Left cardiac atrium (tissue), 4 donors: ENCODE results near the gene ZBTB2. TPM values are rescaled to one million over a fixed set of nuclear protein-coding genes. Genes with fewer than 3 reads are reported as not detected.

Source experiments
- ATAC-seq, 2 donors: fragments of 200-7000 bp; cut with Tn5 transposase; one replicate each; pipeline ENCODE4 v1.9.1; 2020; ENCODE audit warnings: mild to moderate bottlenecking in 2 of 2, moderate library complexity in 2 of 2
- DNase-seq: peaks from one replicate; pipeline ENCODE4 v3.0.0-alpha.2; 2020
- intact Hi-C, 2 donors: fragments of 100-400 bp; cut with DNase I; formaldehyde crosslinking; loops; one replicate each; pipeline versions ENCODE4 v1.14.1 to v1.15.1; 2022 to 2023
- long read RNA-seq: library from polyadenylated mRNA; unstranded; transcript quantifications from one replicate; pipeline ENCODE4 v2.0.0, GENCODE V29; 2021
- total RNA-seq, 2 donors: library from RNA; stranded (reverse); fragmentation: NEBNext Ultra II Directional; extraction: Animal tissue kit (Norgen Biotek cat#: 25700); gene quantifications; one replicate each; pipeline ENCODE4 v1.2.1, GENCODE V29; 2021
- donor health status: DM: no; HTN: yes; CAD: no.
- donor health status: DM: no; HTN: yes; CAD: no; lungs with severe emphysema.
- donor health status: DM: yes; HTN: yes; CAD: no.
- donor health status: Dilated cardiomyopathy.

ZBTB2 gene
- total RNA-seq: 1 to 10 TPM; 4.2 to 6.6 TPM
- long read RNA-seq, partial matches to known transcripts: 4 of 14 reads
- long read RNA-seq, other reads (novel, unspliced or antisense): 7 of 14 reads

GRCh38 chr6:151391471-151392413 lies at the start of gene ZBTB2:
Gene ZBTB2 (minus strand): TSS chr6:151391559. CDS start chr6:151373637, 17,922 bp downstream.
- intact Hi-C loops: loop anchor here in 1 of 2 donors (5.0 kb wide), 1 partner anchor 56 kb away; no protein-coding TSS in a partner anchor
- peak; percentile 73 for DNase-seq
- ATAC-seq: peak; percentile 7 to 8

- intact Hi-C loops: no loop called here
- ATAC-seq: no peak
These were observed 49.6 kb upstream of the ZBTB2 start for GRCh38 chr6:151440930-151441329.

GRCh38 chr6:151440498-151440897 lies 49.1 kb upstream of the ZBTB2 start:
- no peak for DNase-seq
- no peak for ATAC-seq
- intact Hi-C loops: no loop called here

More at GRCh38 chr6:151440930-151441329, 49.6 kb upstream of the ZBTB2 start:
- no peak for DNase-seq

GRCh38 chr6:151437401-151437800 lies 46.0 kb upstream of the ZBTB2 start:
- DNase-seq (no peak), ATAC-seq (peak in 1 of 2 donors; percentile 33)
- intact Hi-C loops: no loop called here

GRCh38 chr6:151436802-151437201 lies 45.4 kb upstream of the ZBTB2 start:
- intact Hi-C loops: no loop called here
- DNase-seq (no peak), ATAC-seq (peak; percentile 30 to 46)

- ATAC-seq (no peak), DNase-seq (no peak)
- intact Hi-C loops: no loop called here
These were observed 44.9 kb upstream of the ZBTB2 start for GRCh38 chr6:151436300-151436699.

GRCh38 chr6:151434369-151434768 lies 43.0 kb upstream of the ZBTB2 start:
- no peak for ATAC-seq
- DNase-seq: no peak
- intact Hi-C loops: no loop called here

GRCh38 chr6:151432651-151433050 lies 41.3 kb upstream of the ZBTB2 start:
- ATAC-seq: no peak
- intact Hi-C loops: no loop called here
- DNase-seq: no peak

GRCh38 chr6:151431337-151431736 lies 40.0 kb upstream of the ZBTB2 start:
- DNase-seq (no peak), ATAC-seq (no peak)
- intact Hi-C loops: no loop called here

- intact Hi-C loops: no loop called here
- ATAC-seq: no peak
- DNase-seq: no peak
These were observed 39.5 kb upstream of the ZBTB2 start for GRCh38 chr6:151430886-151431285.

- intact Hi-C loops: no loop called here
- DNase-seq (no peak), ATAC-seq (no peak)
These were observed 36.9 kb upstream of the ZBTB2 start for GRCh38 chr6:151428093-151428735.

GRCh38 chr6:151425561-151425960 lies 34.2 kb upstream of the ZBTB2 start:
- no peak for ATAC-seq
- intact Hi-C loops: no loop called here
- DNase-seq: no peak

- no peak for DNase-seq
- intact Hi-C loops: no loop called here
- ATAC-seq: no peak
These were observed 31.6 kb upstream of the ZBTB2 start for GRCh38 chr6:151422981-151423380.

GRCh38 chr6:151417477-151417876 lies 26.1 kb upstream of the ZBTB2 start:
- intact Hi-C loops: no loop called here
- ATAC-seq: no peak
- DNase-seq: no peak

GRCh38 chr6:151414641-151415260 lies 23.4 kb upstream of the ZBTB2 start:
- ATAC-seq (no peak), DNase-seq (no peak)
- intact Hi-C loops: no loop called here

- DNase-seq: no peak
- no peak for ATAC-seq
- intact Hi-C loops: no loop called here
These were observed 22.2 kb upstream of the ZBTB2 start for GRCh38 chr6:151413372-151414145.

- no peak for ATAC-seq
- no peak for DNase-seq
- intact Hi-C loops: no loop called here
These were observed 21.6 kb upstream of the ZBTB2 start for GRCh38 chr6:151412909-151413308.

GRCh38 chr6:151409679-151410078 lies 18.3 kb upstream of the ZBTB2 start:
- DNase-seq: no peak
- intact Hi-C loops: loop anchor here in 1 of 2 donors (5.0 kb wide), 1 partner anchor 68 kb away; no protein-coding TSS in a partner anchor
- ATAC-seq: no peak

GRCh38 chr6:151409260-151409659 lies 17.9 kb upstream of the ZBTB2 start:
- ATAC-seq: no peak
- intact Hi-C loops: loop anchor here in 1 of 2 donors (5.0 kb wide), 1 partner anchor 68 kb away; no protein-coding TSS in a partner anchor
- no peak for DNase-seq
